Colonic mucosa (tissue), 4 donors: Measurements from ENCODE around the gene RAB40A. TPM values are rescaled to one million over a fixed set of nuclear protein-coding genes. Genes with fewer than 3 reads are reported as not detected.

Experiments
- DNase-seq: peaks from one replicate; pipeline ENCODE4 v3.0.0-alpha.2; 2020
- H3K27ac ChIP-seq: fragments of 200-600 bp; one replicate; pipeline ENCODE4 v1.8.0; 2021
- H3K27me3 ChIP-seq: fragments of 200-600 bp; one replicate; pipeline ENCODE4 v1.8.0; 2021
- H3K36me3 ChIP-seq: fragments of 200-600 bp; one replicate; pipeline ENCODE4 v1.8.0; 2021
- H3K4me1 ChIP-seq: fragments of 200-600 bp; one replicate; pipeline ENCODE4 v1.8.0; 2021; ENCODE audit warnings: mild to moderate bottlenecking
- H3K4me3 ChIP-seq: fragments of 200-600 bp; one replicate; pipeline ENCODE4 v1.8.0; 2021
- H3K9ac ChIP-seq, 2 donors: one replicate each; pipeline ENCODE4 v1.7.0; 2013; ENCODE audit warnings: control low read depth in 2 of 2, low read depth in 2 of 2, low read length in 2 of 2
- H3K9me3 ChIP-seq: fragments of 200-600 bp; one replicate; pipeline ENCODE4 v1.8.0; 2021
- intact Hi-C: fragments of 100-400 bp; cut with DNase I; formaldehyde crosslinking; loops from one replicate; pipeline ENCODE4 v1.14.1; 2022
- total RNA-seq, 2 donors: library from RNA; stranded (reverse); fragmentation: NEBNext Ultra II Directional in 1 of 2; extraction: Animal tissue kit (Norgen Biotek cat#: 25700) in 1 of 2; gene quantifications; one replicate each; pipeline ENCODE4 v1.2.1, GENCODE V29; 2021
- TF ChIP-seq, protein P1 (sequence below): fragments of 200-600 bp; IDR thresholded peaks from one replicate; pipeline ENCODE4 v1.8.0; 2022; ENCODE audit warnings: antibody characterized with exemption, mild to moderate bottlenecking
- donor health status: healthy.
- donor health status: DM: no; HTN: no; CAD: no.
- donor health status: DM: no; HTN: no; CAD: no.

The RAB40A gene
- total RNA-seq, 2 donors from 2014 or later: 0.10 to 0.16 TPM

DNA sequence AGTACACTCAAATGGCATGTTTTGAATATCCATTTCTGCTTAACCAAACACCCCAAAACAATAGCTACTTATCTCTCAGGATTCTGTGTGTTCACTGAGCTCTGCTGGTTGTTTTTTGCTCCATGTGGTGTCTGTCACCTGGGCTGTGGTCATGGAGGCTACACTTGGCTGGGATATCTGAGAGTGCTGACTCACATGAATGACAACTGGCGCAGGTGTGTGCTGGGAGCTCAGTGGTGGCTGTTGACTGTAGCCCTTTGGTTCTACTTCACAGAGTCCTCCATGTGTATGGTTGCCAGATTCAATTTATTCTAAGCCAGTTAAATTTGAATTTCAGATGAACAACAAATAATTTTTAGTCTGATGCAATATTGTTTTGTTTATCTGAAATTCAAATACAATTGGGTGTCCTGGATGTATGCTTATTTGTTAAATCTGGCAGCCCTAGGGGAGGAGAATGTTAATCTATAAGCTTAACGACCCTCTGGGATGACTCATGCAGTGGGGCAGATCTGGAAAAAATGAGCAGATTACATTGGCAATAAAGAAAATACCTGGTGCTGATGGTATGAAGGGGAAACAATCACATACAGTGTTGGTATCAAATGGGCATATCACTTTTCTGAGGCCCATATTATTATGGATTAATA, 37.8 kb upstream of the RAB40A start:
- Histone ChIP-seq H3K27me3 (no peaks in the 10 kb centered on the region), H3K27ac (no peak overlapping the region), H3K36me3 (no peaks in the 10 kb centered on the region), H3K9ac (no peak overlapping the region), H3K9me3 (no peaks in the 10 kb centered on the region), H3K4me3 (no peak overlapping the region), H3K4me1 (no peaks in the 10 kb centered on the region)
- TF ChIP-seq, protein P1, sequence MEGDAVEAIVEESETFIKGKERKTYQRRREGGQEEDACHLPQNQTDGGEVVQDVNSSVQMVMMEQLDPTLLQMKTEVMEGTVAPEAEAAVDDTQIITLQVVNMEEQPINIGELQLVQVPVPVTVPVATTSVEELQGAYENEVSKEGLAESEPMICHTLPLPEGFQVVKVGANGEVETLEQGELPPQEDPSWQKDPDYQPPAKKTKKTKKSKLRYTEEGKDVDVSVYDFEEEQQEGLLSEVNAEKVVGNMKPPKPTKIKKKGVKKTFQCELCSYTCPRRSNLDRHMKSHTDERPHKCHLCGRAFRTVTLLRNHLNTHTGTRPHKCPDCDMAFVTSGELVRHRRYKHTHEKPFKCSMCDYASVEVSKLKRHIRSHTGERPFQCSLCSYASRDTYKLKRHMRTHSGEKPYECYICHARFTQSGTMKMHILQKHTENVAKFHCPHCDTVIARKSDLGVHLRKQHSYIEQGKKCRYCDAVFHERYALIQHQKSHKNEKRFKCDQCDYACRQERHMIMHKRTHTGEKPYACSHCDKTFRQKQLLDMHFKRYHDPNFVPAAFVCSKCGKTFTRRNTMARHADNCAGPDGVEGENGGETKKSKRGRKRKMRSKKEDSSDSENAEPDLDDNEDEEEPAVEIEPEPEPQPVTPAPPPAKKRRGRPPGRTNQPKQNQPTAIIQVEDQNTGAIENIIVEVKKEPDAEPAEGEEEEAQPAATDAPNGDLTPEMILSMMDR: no peak
- intact Hi-C loops: no loop called here
- DNase-seq: no peak

DNA sequence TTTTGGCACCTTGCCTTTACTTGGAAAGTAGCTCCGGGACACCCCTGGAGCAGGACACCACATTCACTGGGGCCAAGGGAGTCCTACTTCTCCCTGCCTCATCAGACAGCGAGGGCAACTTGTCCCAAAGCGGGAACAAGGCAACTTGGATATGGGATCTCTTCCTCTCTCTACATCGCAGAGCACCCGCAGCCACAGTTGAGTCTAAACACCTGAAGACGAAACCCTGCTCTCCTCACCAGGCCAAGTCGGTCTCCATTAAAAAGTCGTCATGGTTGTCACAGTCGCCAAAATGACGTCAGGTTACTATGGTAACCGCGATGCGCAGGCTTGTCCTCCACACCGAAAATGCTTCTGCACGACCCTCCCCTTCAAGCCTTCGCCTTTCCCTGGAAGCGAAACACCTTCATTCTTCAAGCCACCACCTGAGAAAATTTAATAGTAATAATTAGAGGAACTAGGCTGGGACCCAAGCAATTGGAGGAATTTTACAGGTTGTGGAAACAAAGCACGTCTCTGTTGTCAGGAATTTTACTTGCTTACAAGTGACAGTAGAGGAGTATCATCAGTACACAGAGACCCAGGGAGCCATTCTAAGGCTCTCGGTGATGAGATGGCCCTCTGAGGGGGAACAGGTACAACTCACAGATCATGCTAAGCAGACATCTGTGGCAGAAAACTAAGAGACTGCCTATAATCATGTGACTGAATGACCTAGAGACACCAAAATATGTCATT, 35.6 kb upstream of the RAB40A start:
- peak; percentile 40 for DNase-seq
- Histone ChIP-seq H3K36me3 (no peaks in the 10 kb centered on the region), H3K4me3 (peak overlapping the region; percentile 11), H3K27ac (no peak overlapping the region), H3K27me3 (no peaks in the 10 kb centered on the region), H3K9me3 (no peaks in the 10 kb centered on the region), H3K9ac (peak overlapping the region in 1 of 2 donors; percentile 24), H3K4me1 (no peaks in the 10 kb centered on the region)
- intact Hi-C loops: no loop called here
- TF ChIP-seq, protein P1: no peak

DNA sequence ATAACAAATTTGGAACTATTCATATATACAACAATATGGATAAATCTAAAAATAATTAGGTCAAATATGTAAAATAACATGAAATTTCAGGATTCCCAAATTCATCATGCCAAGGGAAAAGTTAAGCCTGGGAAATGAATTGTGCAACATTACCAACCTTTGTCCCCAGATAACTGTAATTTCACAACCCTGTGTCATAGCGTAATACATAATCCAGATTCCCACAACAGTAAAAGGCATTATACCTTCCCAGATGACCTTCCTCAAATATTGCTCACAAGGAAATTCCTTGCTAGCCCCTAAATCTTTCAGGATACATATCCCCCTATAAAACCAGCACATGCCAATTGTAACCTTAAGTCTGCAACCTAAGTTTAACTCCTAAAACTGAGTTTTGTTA, 32.9 kb upstream of the RAB40A start:
- H3K27ac ChIP-seq: no peak overlapping the region
- no peaks in the 10 kb centered on the region for H3K9me3 ChIP-seq
- no peak overlapping the region for H3K4me3 ChIP-seq
- TF ChIP-seq, protein P1: no peak
- intact Hi-C loops: no loop called here
- no peak overlapping the region for H3K9ac ChIP-seq
- no peaks in the 10 kb centered on the region for H3K36me3 ChIP-seq
- no peaks in the 10 kb centered on the region for H3K27me3 ChIP-seq
- no peak for DNase-seq
- H3K4me1 ChIP-seq: no peaks in the 10 kb centered on the region

DNA sequence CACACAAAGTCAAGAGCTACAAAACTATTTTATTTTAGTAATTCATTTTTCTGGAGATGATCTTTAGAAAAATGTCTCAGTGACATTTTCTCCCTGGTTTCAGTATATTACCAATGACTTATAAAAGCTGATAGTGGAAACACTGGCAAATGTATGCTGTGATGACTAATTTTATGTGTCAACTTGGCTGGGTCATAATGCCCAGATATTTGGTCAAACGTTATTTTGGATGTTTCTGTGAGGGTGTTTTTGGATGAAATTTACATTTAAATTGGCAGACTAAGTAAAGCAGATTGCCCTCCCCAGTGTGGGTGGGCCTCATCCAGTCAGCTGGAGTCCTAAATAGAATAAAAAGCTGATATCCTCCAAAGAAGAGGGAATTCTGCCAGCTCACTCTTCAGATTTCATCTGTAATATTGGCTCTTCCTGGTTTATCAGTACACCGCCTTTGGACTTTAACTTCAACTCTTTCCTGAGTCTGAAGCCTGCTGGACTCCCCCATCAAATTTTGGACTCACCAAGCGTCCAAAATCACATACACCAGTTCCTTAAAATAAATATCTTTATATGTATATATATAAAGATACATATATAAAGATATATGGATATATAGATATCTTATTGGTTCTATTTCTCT, 31.2 kb upstream of the RAB40A start:
- no peaks in the 10 kb centered on the region for H3K4me1 ChIP-seq
- DNase-seq: no peak

DNA sequence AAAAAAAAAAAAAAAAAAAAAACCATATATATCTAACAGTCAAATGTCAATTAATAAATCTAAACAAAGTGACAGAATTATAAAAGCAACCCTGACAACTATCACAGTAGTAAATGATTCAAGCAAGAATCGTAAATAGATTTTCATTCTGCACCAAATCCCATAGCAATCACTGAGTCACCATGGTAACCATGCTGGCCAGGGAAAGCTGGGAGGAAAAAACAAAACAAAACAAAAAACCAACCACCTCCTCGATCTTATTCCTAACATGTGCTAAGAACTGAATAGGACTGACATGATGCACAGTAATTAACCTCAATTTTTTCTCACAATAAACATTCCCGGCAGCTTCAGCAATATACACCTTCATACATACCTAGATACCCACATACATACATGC, 30.6 kb upstream of the RAB40A start:
- DNase-seq: no peak

More for the DNA sequence above, 31.2 kb upstream of the RAB40A start:
- Histone ChIP-seq H3K27me3 (no peaks in the 10 kb centered on the region), H3K36me3 (no peaks in the 10 kb centered on the region), H3K9me3 (no peaks in the 10 kb centered on the region), H3K27ac (no peak overlapping the region), H3K4me3 (no peak overlapping the region), H3K9ac (no peak overlapping the region)
- intact Hi-C loops: no loop called here
- TF ChIP-seq, protein P1: no peak

More for the DNA sequence above, 30.6 kb upstream of the RAB40A start:
- H3K4me3 ChIP-seq: no peak overlapping the region
- intact Hi-C loops: no loop called here
- H3K36me3 ChIP-seq: no peaks in the 10 kb centered on the region
- H3K4me1 ChIP-seq: no peaks in the 10 kb centered on the region
- no peaks in the 10 kb centered on the region for H3K27me3 ChIP-seq
- no peak overlapping the region for H3K27ac ChIP-seq
- no peaks in the 10 kb centered on the region for H3K9me3 ChIP-seq
- TF ChIP-seq, protein P1: no peak
- H3K9ac ChIP-seq: no peak overlapping the region
